ENCODE data around the gene DDB1. TPM values are rescaled to one million over a fixed set of nuclear protein-coding genes. Genes with fewer than 3 reads are reported as not detected.

Gene DDB1
- total and polyA plus RNA-seq, 9 of the 15 experiments (the other 6 are each of a cell fraction or from before 2014, with no cell fraction given): 172 to 361 (median 266) TPM

GRCh38 chr11:61342207-61342803 is 9.4 kb upstream of the DDB1 start (continued):
- peak; percentile 87; the same call in 1 of the 2 replicates for TF ChIP-seq CC2D1A (IDR thresholded peaks at IDR 0.05)
- TF ChIP-seq MITF (IDR thresholded peaks at IDR 0.05): no peak
- TF ChIP-seq RFX5 (IDR thresholded peaks at IDR 0.05; ENCODE audit: low read depth, low read length): no peak
- no peak for TF ChIP-seq MAFG (tag; conservative IDR thresholded peaks at IDR 0.05)
- 0 out of 4 replicates have a peak, but pooled peaks of 1 of the 2 experiments have one; percentile 51 for TF ChIP-seq MAZ (CRISPR knock-in tag; conservative IDR thresholded peaks at IDR 0.05 in 1 of 2, IDR thresholded peaks at IDR 0.05 in 1 of 2)
- peak; percentile 49; the same call in 1 of the 2 replicates for TF ChIP-seq FOXP1 (CRISPR knock-in tag; IDR thresholded peaks at IDR 0.05)
- TF ChIP-seq NONO (IDR thresholded peaks at IDR 0.05; ENCODE audit: low read depth in 2 of 2, low read length in 1 of 2): no peak
- TF ChIP-seq BCL6 (CRISPR knock-in tag; IDR thresholded peaks at IDR 0.05): no peak
- TF ChIP-seq ATF1 (CRISPR knock-in tag; IDR thresholded peaks at IDR 0.05): no peak
- 0 out of 2 replicates have a peak, but pooled peaks have one; percentile 25 for TF ChIP-seq ATF1 (tag; IDR thresholded peaks at IDR 0.05)
- TF ChIP-seq IRF1 (CRISPR knock-in tag; IDR thresholded peaks at IDR 0.05; ENCODE audit: borderline replicate concordance): no peak
- TF ChIP-seq CHD4 (IDR thresholded peaks at IDR 0.05; ENCODE audit: insufficient read depth, insufficient replicate concordance, low read depth, low read length, poor library complexity, severe bottlenecking): no peak
- 0 out of 2 replicates have a peak, but pooled peaks have one; percentile 40 for TF ChIP-seq CBFB (CRISPR knock-in tag; IDR thresholded peaks at IDR 0.05)
- TF ChIP-seq E2F3 (CRISPR knock-in tag; IDR thresholded peaks at IDR 0.05): no peak
- no peak for TF ChIP-seq ZNF324 (CRISPR knock-in tag; IDR thresholded peaks at IDR 0.05)
- TF ChIP-seq ZBTB33 (CRISPR knock-in tag; IDR thresholded peaks at IDR 0.05): 0 out of 2 replicates have a peak, but pooled peaks have one; percentile 14
- no peak for TF ChIP-seq FOXK1 (CRISPR knock-in tag; IDR thresholded peaks at IDR 0.05; ENCODE audit: borderline replicate concordance)
- no peak for TF ChIP-seq HNRNPLL (IDR thresholded peaks at IDR 0.05; ENCODE audit: low read depth, low read length, poor library complexity, severe bottlenecking)
- TF ChIP-seq KDM1A (IDR thresholded peaks at IDR 0.05): peak; percentile 89 to 94
- TF ChIP-seq LARP7 (IDR thresholded peaks at IDR 0.05): no peak
- no peak for TF ChIP-seq CTCFL (IDR thresholded peaks at IDR 0.05; ENCODE audit: borderline replicate concordance, insufficient read depth, low read depth, low read length, poor library complexity, severe bottlenecking)
- TF ChIP-seq HDGF (IDR thresholded peaks at IDR 0.05): 0 out of 2 replicates have a peak, but pooled peaks have one; percentile 47
- TF ChIP-seq ZEB2 (IDR thresholded peaks at IDR 0.05): peak; percentile 69; the same call in 1 of the 2 replicates
